ENCODE data around the gene CPTP.

Gene CPTP

GRCh38 chr1:1346501-1346890 is 21.9 kb downstream of the CPTP start:
- no peak for DNase-seq (ENCODE audit: low read depth)
- TF ChIP-seq MAX (IDR thresholded peaks at IDR 0.05; ENCODE audit: low read depth, low read length) (no peak), MYC (IDR thresholded peaks at IDR 0.05; ENCODE audit: low read depth, low read length) (no peak), CTCF (IDR thresholded peaks at IDR 0.05; ENCODE audit: low read depth, low read length) (no peak), POLR2A (IDR thresholded peaks at IDR 0.05; ENCODE audit: extremely low read depth, insufficient read length) (no peak)
- H3K4me3 ChIP-seq (ENCODE audit: low read depth, low read length), result no peak overlapping the region

GRCh38 chr1:1347026-1347595 is 22.5 kb downstream of the CPTP start:
- peak overlapping the region; percentile 67 for H3K4me3 ChIP-seq (ENCODE audit: low read depth, low read length)
- no peak for DNase-seq (ENCODE audit: low read depth)
- TF ChIP-seq POLR2A (IDR thresholded peaks at IDR 0.05; ENCODE audit: extremely low read depth, insufficient read length) (no peak), CTCF (IDR thresholded peaks at IDR 0.05; ENCODE audit: low read depth, low read length) (no peak), MYC (IDR thresholded peaks at IDR 0.05; ENCODE audit: low read depth, low read length) (no peak), MAX (IDR thresholded peaks at IDR 0.05; ENCODE audit: low read depth, low read length) (no peak)

GRCh38 chr1:1347663-1348419 is 23.2 kb downstream of the CPTP start:
- DNase-seq (ENCODE audit: low read depth), result peak; percentile 62
- H3K4me3 ChIP-seq (ENCODE audit: low read depth, low read length), result peak overlapping the region; percentile 67
- TF ChIP-seq POLR2A (IDR thresholded peaks at IDR 0.05; ENCODE audit: extremely low read depth, insufficient read length), result no peak
- TF ChIP-seq CTCF (IDR thresholded peaks at IDR 0.05; ENCODE audit: low read depth, low read length), result no peak
- no peak for TF ChIP-seq MAX (IDR thresholded peaks at IDR 0.05; ENCODE audit: low read depth, low read length)
- no peak for TF ChIP-seq MYC (IDR thresholded peaks at IDR 0.05; ENCODE audit: low read depth, low read length)

- DNase-seq (ENCODE audit: low read depth), result peak; percentile 59
- TF ChIP-seq CTCF (IDR thresholded peaks at IDR 0.05; ENCODE audit: low read depth, low read length) (no peak), POLR2A (IDR thresholded peaks at IDR 0.05; ENCODE audit: extremely low read depth, insufficient read length) (no peak), MYC (IDR thresholded peaks at IDR 0.05; ENCODE audit: low read depth, low read length) (peak; percentile 43; the same call in 1 of the 2 replicates), MAX (IDR thresholded peaks at IDR 0.05; ENCODE audit: low read depth, low read length) (peak; percentile 41; the same call in 1 of the 2 replicates)
- H3K4me3 ChIP-seq (ENCODE audit: low read depth, low read length), result peak overlapping the region; percentile 67
Observed at GRCh38 chr1:1348420-1349255, 24.0 kb downstream of the CPTP start.

- TF ChIP-seq CTCF (IDR thresholded peaks at IDR 0.05; ENCODE audit: low read depth, low read length) (peak; percentile 41), POLR2A (IDR thresholded peaks at IDR 0.05; ENCODE audit: extremely low read depth, insufficient read length) (peak; percentile 65), MAX (IDR thresholded peaks at IDR 0.05; ENCODE audit: low read depth, low read length) (no peak), MYC (IDR thresholded peaks at IDR 0.05; ENCODE audit: low read depth, low read length) (0 out of 2 replicates have a peak, but pooled peaks have one; percentile 3)
- peak within 1 kb of the TSS; percentile 67 for H3K4me3 ChIP-seq (ENCODE audit: low read depth, low read length)
- DNase-seq (ENCODE audit: low read depth), result peak; percentile 81
Observed at GRCh38 chr1:1349256-1350012, 24.8 kb downstream of the CPTP start, which contains the start of gene DVL1. Gene DVL1, minus strand, starts transcription at chr1:1349418. Its CDS starts 353 bp downstream, at chr1:1349065.
